ENCODE measurements around the gene CACNA1C.

CACNA1C gene

GRCh38 chr12:2049604-2050540, 2.9 kb upstream of the CACNA1C start:
- no peak for TF ChIP-seq CTCF (conservative IDR thresholded peaks at IDR 0.05; ENCODE audit: low read depth, low read length)
- DNase-seq (ENCODE audit: low read depth) = peak; percentile 36
- H3K4me3 ChIP-seq (ENCODE audit: low read depth, low read length) = no peak overlapping the region

- H3K4me3 ChIP-seq (ENCODE audit: low read depth, low read length) = peak overlapping the region; percentile 61
These were observed 826 bp upstream of the CACNA1C start for GRCh38 chr12:2051700-2052621.

GRCh38 chr12:2053691-2054090, 904 bp downstream of the CACNA1C start:
- TF ChIP-seq CTCF (conservative IDR thresholded peaks at IDR 0.05; ENCODE audit: low read depth, low read length) = no peak
- H3K4me3 ChIP-seq (ENCODE audit: low read depth, low read length) = peak overlapping the region; percentile 61
- DNase-seq (ENCODE audit: low read depth) = no peak

More at GRCh38 chr12:2051700-2052621, 826 bp upstream of the CACNA1C start:
- TF ChIP-seq CTCF (conservative IDR thresholded peaks at IDR 0.05; ENCODE audit: low read depth, low read length) = peak; percentile 10
- DNase-seq (ENCODE audit: low read depth) = no peak

GRCh38 chr12:2054091-2055018, 1.6 kb downstream of the CACNA1C start:
- TF ChIP-seq CTCF (conservative IDR thresholded peaks at IDR 0.05; ENCODE audit: low read depth, low read length) = no peak
- H3K4me3 ChIP-seq (ENCODE audit: low read depth, low read length) = peak overlapping the region; percentile 53
- peak; percentile 16 for DNase-seq (ENCODE audit: low read depth)

- peak; percentile 68 for DNase-seq (ENCODE audit: low read depth)
- peak; percentile 93 for TF ChIP-seq CTCF (conservative IDR thresholded peaks at IDR 0.05; ENCODE audit: low read depth, low read length)
- no peak overlapping the region for H3K4me3 ChIP-seq (ENCODE audit: low read depth, low read length)
These were observed 4.4 kb downstream of the CACNA1C start for GRCh38 chr12:2057041-2057794.

Data from choroid plexus epithelial cell (primary cell).